Pulmonary artery endothelial cell (primary cell): ENCODE data around the gene CCL15. TPM values are rescaled to one million over a fixed set of nuclear protein-coding genes. Genes with fewer than 3 reads are reported as not detected.

Experiments used
- total RNA-seq: library from RNA; depleted of rRNA; stranded (reverse); fragments of >200 nt; gene quantifications from 2 replicates; pipeline ENCODE4 v1.2.3, GENCODE V29; 2014

CCL15 gene
- total RNA-seq, 1 donor from 2014 or later, result not detected

Other genes starting within 250 kb of the CCL15 start
- not detected in 2 replicates for gene GAS2L2, start 248.3 kb downstream of the CCL15 start, total RNA-seq
- gene C17orf50, start 240.7 kb downstream of the CCL15 start, total RNA-seq, result not detected in 2 replicates
- 4.3 and 7.2 TPM in 2 replicates for gene MMP28, start 205.9 kb downstream of the CCL15 start, total RNA-seq
- 97.9 and 135 TPM in 2 replicates for gene TAF15, start 192.1 kb downstream of the CCL15 start, total RNA-seq
- gene HEATR9, start 132.7 kb downstream of the CCL15 start, total RNA-seq, result not detected in 2 replicates
- 0.13 TPM in 1 of 2 replicates, not detected in the other for gene CCL5, start 121.2 kb downstream of the CCL15 start, total RNA-seq
- 0.26 and 0.35 TPM in 2 replicates for gene RDM1, start 70.8 kb downstream of the CCL15 start, total RNA-seq
- not detected in 2 replicates for gene LYZL6, start 57.8 kb downstream of the CCL15 start, total RNA-seq
- gene CCL16, start 20.1 kb downstream of the CCL15 start, total RNA-seq, result 0.46 and 0.85 TPM in 2 replicates
- gene CCL14, start 14.8 kb downstream of the CCL15 start, total RNA-seq, result 18.8 and 21.8 TPM in 2 replicates
- 1.5 and 8.0 TPM in 2 replicates for gene CCL23, start 16.4 kb upstream of the CCL15 start, total RNA-seq
- not detected in 2 replicates for gene CCL18, start 62.7 kb upstream of the CCL15 start, total RNA-seq
- not detected in 2 replicates for gene CCL3, start 88.6 kb upstream of the CCL15 start, total RNA-seq
- gene CCL4, start 102.3 kb upstream of the CCL15 start, total RNA-seq, result not detected in 2 replicates
- 0.60 and 0.86 TPM in 2 replicates for gene TBC1D3B, start 175.1 kb upstream of the CCL15 start, total RNA-seq
- not detected in 2 replicates for gene CCL3L1, start 195.2 kb upstream of the CCL15 start, total RNA-seq
- gene CCL4L2, start 209.5 kb upstream of the CCL15 start, total RNA-seq, result not detected in 2 replicates